Measurements from ENCODE around the gene PREX1.
"Not testable (repeated sequence)": the region's sequence is repeated elsewhere in the genome, so short reads cannot be mapped to it uniquely, and the experiment has no call there.

Gene PREX1

GRCh38 chr20:48813446-48813747 lies 14.4 kb downstream of the PREX1 start:
- no peaks in the 10 kb centered on the region for H3K27me3 ChIP-seq (ENCODE audit: control insufficient read depth in 1 of 2, insufficient read depth in 2 of 2, low read length in 2 of 2)
- no peaks in the 10 kb centered on the region for H3K36me3 ChIP-seq (ENCODE audit: control insufficient read depth in 1 of 2, insufficient read depth in 2 of 2, low read length in 2 of 2)
- H3K27ac ChIP-seq (ENCODE audit: low read depth, low read length): no peak overlapping the region
- peaks cover 0 to 24% of the 10 kb centered on the region in 2 donors for H3K4me1 ChIP-seq (ENCODE audit: control insufficient read depth in 1 of 2, insufficient read depth in 2 of 2, low read length in 2 of 2)
- H3K9me3 ChIP-seq (ENCODE audit: control insufficient read depth in 1 of 2, low read length in 2 of 2): no peaks in the 10 kb centered on the region
- H3K9ac ChIP-seq (ENCODE audit: low read depth in 1 of 2, low read length in 2 of 2): no peak overlapping the region
- no peak overlapping the region for H3K4me3 ChIP-seq (ENCODE audit: low read depth in 1 of 2, low read length in 2 of 2)

GRCh38 chr20:48812600-48813445 lies 15.0 kb downstream of the PREX1 start:
- Histone ChIP-seq H3K4me3 (ENCODE audit: low read depth in 1 of 2, low read length in 2 of 2) (no peak overlapping the region), H3K27me3 (ENCODE audit: control insufficient read depth in 1 of 2, insufficient read depth in 2 of 2, low read length in 2 of 2) (no peaks in the 10 kb centered on the region), H3K36me3 (ENCODE audit: control insufficient read depth in 1 of 2, insufficient read depth in 2 of 2, low read length in 2 of 2) (no peaks in the 10 kb centered on the region), H3K27ac (ENCODE audit: low read depth, low read length) (no peak overlapping the region), H3K4me1 (ENCODE audit: control insufficient read depth in 1 of 2, insufficient read depth in 2 of 2, low read length in 2 of 2) (peaks cover 0 to 20% of the 10 kb centered on the region in 2 donors), H3K9me3 (ENCODE audit: control insufficient read depth in 1 of 2, low read length in 2 of 2) (no peaks in the 10 kb centered on the region), H3K9ac (ENCODE audit: low read depth in 1 of 2, low read length in 2 of 2) (no peak overlapping the region)

GRCh38 chr20:48812114-48812513 lies 15.7 kb downstream of the PREX1 start:
- not testable (repeated sequence) for H3K9ac ChIP-seq (ENCODE audit: low read depth in 1 of 2, low read length in 2 of 2); H3K27me3 ChIP-seq (ENCODE audit: control insufficient read depth in 1 of 2, insufficient read depth in 2 of 2, low read length in 2 of 2); H3K27ac ChIP-seq (ENCODE audit: low read depth, low read length); H3K36me3 ChIP-seq (ENCODE audit: control insufficient read depth in 1 of 2, insufficient read depth in 2 of 2, low read length in 2 of 2); H3K9me3 ChIP-seq (ENCODE audit: control insufficient read depth in 1 of 2, low read length in 2 of 2); H3K4me3 ChIP-seq (ENCODE audit: low read depth in 1 of 2, low read length in 2 of 2)
- peaks cover 0 to 16% of the 10 kb centered on the region in 2 donors for H3K4me1 ChIP-seq (ENCODE audit: control insufficient read depth in 1 of 2, insufficient read depth in 2 of 2, low read length in 2 of 2)

- H3K9ac ChIP-seq (ENCODE audit: low read depth in 1 of 2, low read length in 2 of 2): no peak overlapping the region
- H3K27ac ChIP-seq (ENCODE audit: low read depth, low read length): no peak overlapping the region
- H3K4me1 ChIP-seq (ENCODE audit: control insufficient read depth in 1 of 2, insufficient read depth in 2 of 2, low read length in 2 of 2): peaks cover 0 to 16% of the 10 kb centered on the region in 2 donors
- no peaks in the 10 kb centered on the region for H3K9me3 ChIP-seq (ENCODE audit: control insufficient read depth in 1 of 2, low read length in 2 of 2)
- no peaks in the 10 kb centered on the region for H3K36me3 ChIP-seq (ENCODE audit: control insufficient read depth in 1 of 2, insufficient read depth in 2 of 2, low read length in 2 of 2)
- no peaks in the 10 kb centered on the region for H3K27me3 ChIP-seq (ENCODE audit: control insufficient read depth in 1 of 2, insufficient read depth in 2 of 2, low read length in 2 of 2)
- no peak overlapping the region for H3K4me3 ChIP-seq (ENCODE audit: low read depth in 1 of 2, low read length in 2 of 2)
Observed at GRCh38 chr20:48809673-48810072, 18.1 kb downstream of the PREX1 start.

GRCh38 chr20:48808382-48809034 lies 19.3 kb downstream of the PREX1 start:
- no peaks in the 10 kb centered on the region for H3K27me3 ChIP-seq (ENCODE audit: control insufficient read depth in 1 of 2, insufficient read depth in 2 of 2, low read length in 2 of 2)
- no peaks in the 10 kb centered on the region for H3K36me3 ChIP-seq (ENCODE audit: control insufficient read depth in 1 of 2, insufficient read depth in 2 of 2, low read length in 2 of 2)
- no peak overlapping the region for H3K9ac ChIP-seq (ENCODE audit: low read depth in 1 of 2, low read length in 2 of 2)
- no peak overlapping the region for H3K4me3 ChIP-seq (ENCODE audit: low read depth in 1 of 2, low read length in 2 of 2)
- H3K9me3 ChIP-seq (ENCODE audit: control insufficient read depth in 1 of 2, low read length in 2 of 2): no peaks in the 10 kb centered on the region
- peaks cover 0 to 9% of the 10 kb centered on the region in 2 donors for H3K4me1 ChIP-seq (ENCODE audit: control insufficient read depth in 1 of 2, insufficient read depth in 2 of 2, low read length in 2 of 2)
- no peak overlapping the region for H3K27ac ChIP-seq (ENCODE audit: low read depth, low read length)

- Histone ChIP-seq H3K36me3 (ENCODE audit: control insufficient read depth in 1 of 2, insufficient read depth in 2 of 2, low read length in 2 of 2) (no peaks in the 10 kb centered on the region), H3K9ac (ENCODE audit: low read depth in 1 of 2, low read length in 2 of 2) (no peak overlapping the region), H3K4me3 (ENCODE audit: low read depth in 1 of 2, low read length in 2 of 2) (no peak overlapping the region), H3K27me3 (ENCODE audit: control insufficient read depth in 1 of 2, insufficient read depth in 2 of 2, low read length in 2 of 2) (no peaks in the 10 kb centered on the region), H3K27ac (ENCODE audit: low read depth, low read length) (no peak overlapping the region), H3K9me3 (ENCODE audit: control insufficient read depth in 1 of 2, low read length in 2 of 2) (no peaks in the 10 kb centered on the region), H3K4me1 (ENCODE audit: control insufficient read depth in 1 of 2, insufficient read depth in 2 of 2, low read length in 2 of 2) (peaks cover 0 to 16% of the 10 kb centered on the region in 2 donors)
Observed at GRCh38 chr20:48807586-48808381, 20.0 kb downstream of the PREX1 start.

- no peak overlapping the region for H3K27ac ChIP-seq (ENCODE audit: low read depth, low read length)
Observed at GRCh38 chr20:48807051-48807450, 20.7 kb downstream of the PREX1 start.

GRCh38 chr20:48805716-48806115 lies 22.1 kb downstream of the PREX1 start:
- Histone ChIP-seq H3K9ac (ENCODE audit: low read depth in 1 of 2, low read length in 2 of 2) (no peak overlapping the region), H3K36me3 (ENCODE audit: control insufficient read depth in 1 of 2, insufficient read depth in 2 of 2, low read length in 2 of 2) (no peaks in the 10 kb centered on the region), H3K27ac (ENCODE audit: low read depth, low read length) (no peak overlapping the region), H3K4me1 (ENCODE audit: control insufficient read depth in 1 of 2, insufficient read depth in 2 of 2, low read length in 2 of 2) (peaks cover 0 to 16% of the 10 kb centered on the region in 2 donors), H3K9me3 (ENCODE audit: control insufficient read depth in 1 of 2, low read length in 2 of 2) (no peaks in the 10 kb centered on the region), H3K27me3 (ENCODE audit: control insufficient read depth in 1 of 2, insufficient read depth in 2 of 2, low read length in 2 of 2) (no peaks in the 10 kb centered on the region), H3K4me3 (ENCODE audit: low read depth in 1 of 2, low read length in 2 of 2) (no peak overlapping the region)

More at GRCh38 chr20:48807051-48807450, 20.7 kb downstream of the PREX1 start:
- H3K4me1 ChIP-seq (ENCODE audit: control insufficient read depth in 1 of 2, insufficient read depth in 2 of 2, low read length in 2 of 2): peaks cover 0 to 16% of the 10 kb centered on the region in 2 donors
- H3K4me3 ChIP-seq (ENCODE audit: low read depth in 1 of 2, low read length in 2 of 2): no peak overlapping the region
- H3K9me3 ChIP-seq (ENCODE audit: control insufficient read depth in 1 of 2, low read length in 2 of 2): no peaks in the 10 kb centered on the region
- H3K9ac ChIP-seq (ENCODE audit: low read depth in 1 of 2, low read length in 2 of 2): no peak overlapping the region
- no peaks in the 10 kb centered on the region for H3K36me3 ChIP-seq (ENCODE audit: control insufficient read depth in 1 of 2, insufficient read depth in 2 of 2, low read length in 2 of 2)
- no peaks in the 10 kb centered on the region for H3K27me3 ChIP-seq (ENCODE audit: control insufficient read depth in 1 of 2, insufficient read depth in 2 of 2, low read length in 2 of 2)

GRCh38 chr20:48805286-48805685 lies 22.5 kb downstream of the PREX1 start:
- H3K36me3 ChIP-seq (ENCODE audit: control insufficient read depth in 1 of 2, insufficient read depth in 2 of 2, low read length in 2 of 2): no peaks in the 10 kb centered on the region
- no peaks in the 10 kb centered on the region for H3K9me3 ChIP-seq (ENCODE audit: control insufficient read depth in 1 of 2, low read length in 2 of 2)
- H3K27ac ChIP-seq (ENCODE audit: low read depth, low read length): no peak overlapping the region
- peaks cover 0 to 16% of the 10 kb centered on the region in 2 donors for H3K4me1 ChIP-seq (ENCODE audit: control insufficient read depth in 1 of 2, insufficient read depth in 2 of 2, low read length in 2 of 2)
- H3K9ac ChIP-seq (ENCODE audit: low read depth in 1 of 2, low read length in 2 of 2): no peak overlapping the region
- no peaks in the 10 kb centered on the region for H3K27me3 ChIP-seq (ENCODE audit: control insufficient read depth in 1 of 2, insufficient read depth in 2 of 2, low read length in 2 of 2)
- no peak overlapping the region for H3K4me3 ChIP-seq (ENCODE audit: low read depth in 1 of 2, low read length in 2 of 2)
